Activated gamma-delta T cell (primary cell): ENCODE results near the gene PKP4.
"Not testable (repeated sequence)": the region's sequence is repeated elsewhere in the genome, so short reads cannot be mapped to it uniquely, and the experiment has no call there.

ENCODE experiments used
- DNase-seq: peaks from one replicate; lab custom pipeline; 2025; lab: John Stamatoyannopoulos, UW

PKP4 gene

DNA sequence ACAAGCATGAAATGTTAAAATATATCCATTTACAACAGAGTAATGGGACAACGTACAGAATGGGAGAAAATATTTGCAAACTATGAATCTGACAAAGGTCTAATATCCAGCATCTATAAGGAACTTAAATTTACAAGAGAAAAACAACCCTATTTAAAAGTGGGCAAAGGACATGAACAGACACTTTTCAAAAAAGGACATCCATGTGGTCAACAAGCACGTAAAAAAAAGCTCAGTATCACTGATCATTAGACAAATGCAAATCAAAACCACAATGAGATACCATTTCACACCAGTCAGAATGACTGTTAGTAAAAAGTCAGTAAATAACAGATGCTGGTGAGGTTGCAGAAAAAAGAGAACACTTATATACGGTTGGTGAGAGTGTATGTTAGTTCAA lies 16.1 kb downstream of the PKP4 start:
- DNase-seq = not testable (repeated sequence)

DNA sequence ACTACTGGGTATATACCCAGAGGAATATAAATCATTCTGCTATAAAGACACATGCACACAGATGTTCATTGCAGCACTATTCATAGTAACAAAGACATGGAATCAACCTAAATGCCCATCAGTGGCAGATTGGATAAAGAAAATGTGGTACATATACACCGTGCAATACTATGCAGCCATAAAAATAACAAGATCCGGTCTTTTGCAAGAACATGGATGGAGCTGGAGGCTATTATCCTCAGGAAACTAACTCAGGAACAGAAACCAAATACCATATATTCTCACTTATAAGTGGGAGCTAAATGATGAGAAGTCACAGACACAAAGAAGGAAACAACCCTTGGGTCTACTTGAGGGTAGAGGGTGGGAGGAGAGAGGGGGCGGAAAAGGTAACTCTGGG lies 16.5 kb downstream of the PKP4 start:
- not testable (repeated sequence) for DNase-seq

DNA sequence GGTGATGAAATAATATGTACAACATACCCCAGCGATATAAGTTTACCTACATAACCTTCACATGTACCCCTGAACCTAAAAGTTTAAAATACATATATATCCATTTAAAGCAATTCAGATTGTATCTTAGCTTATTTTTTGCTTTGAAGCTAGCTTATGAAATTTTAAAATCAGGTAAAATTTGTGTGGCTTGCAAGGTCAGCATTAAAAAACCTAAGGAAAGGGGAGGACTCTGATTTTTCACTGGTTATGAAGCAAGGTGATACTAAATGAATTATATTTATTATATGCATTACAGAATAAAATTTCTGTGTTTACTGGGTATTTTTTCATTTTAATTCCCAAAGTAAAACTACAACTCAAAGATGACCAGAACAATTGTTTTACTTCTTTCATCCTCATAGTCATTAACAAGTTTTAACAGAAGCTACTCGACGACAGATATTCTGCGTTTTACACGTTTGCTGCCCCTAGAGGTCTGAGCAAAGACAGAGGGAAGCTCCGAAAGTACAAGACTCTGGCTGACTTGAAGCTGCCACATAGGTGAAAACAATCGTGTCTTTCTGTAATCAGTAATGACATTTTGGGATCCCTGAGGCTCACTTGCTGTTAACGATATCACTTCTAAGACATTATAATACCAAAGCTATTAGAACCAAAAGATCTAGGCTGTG lies 17.1 kb downstream of the PKP4 start:
- DNase-seq = no peak

DNA sequence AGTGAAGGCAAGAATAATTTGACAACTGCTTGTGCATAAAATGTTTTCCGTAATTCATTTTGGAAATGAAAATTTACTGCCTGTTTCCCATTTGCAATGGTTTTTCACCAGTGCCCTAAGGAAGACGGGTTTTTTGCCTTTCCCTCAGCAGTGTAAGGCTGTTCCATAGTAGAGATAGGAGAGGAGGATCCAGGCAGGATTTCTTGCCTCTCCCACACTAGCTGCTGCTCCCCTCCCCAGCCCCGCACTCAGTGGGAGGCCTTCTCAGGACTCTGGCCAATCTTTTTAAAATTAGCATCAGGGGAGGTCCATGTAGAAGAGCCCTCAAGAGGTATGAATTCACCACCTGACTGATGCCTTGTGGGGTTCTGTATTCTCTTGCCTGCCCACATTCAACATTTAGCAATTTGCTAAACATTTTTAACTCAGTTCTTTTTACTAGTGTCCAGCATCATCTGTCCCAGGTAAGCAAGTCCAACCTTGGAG lies 17.8 kb downstream of the PKP4 start:
- DNase-seq = not testable (repeated sequence)

DNA sequence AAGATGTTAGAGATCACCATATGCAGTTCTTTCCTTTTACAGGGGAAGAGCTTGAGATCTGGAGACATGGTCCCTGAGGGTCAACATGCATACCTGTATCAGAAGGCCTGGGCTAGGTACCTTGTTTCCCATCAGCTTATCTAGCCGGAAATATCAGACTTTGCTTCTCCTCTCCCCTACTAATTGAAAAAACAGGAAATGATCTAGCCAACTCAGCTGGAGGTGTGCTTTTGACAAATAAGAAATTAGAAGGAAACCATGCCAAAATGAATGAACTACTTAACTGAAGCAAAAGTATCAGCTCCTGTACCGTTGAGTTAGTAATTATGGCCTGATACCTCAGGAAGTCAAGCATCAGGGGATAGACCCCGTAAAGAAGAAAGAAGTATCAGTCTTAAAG lies 20.4 kb downstream of the PKP4 start:
- DNase-seq = no peak

DNA sequence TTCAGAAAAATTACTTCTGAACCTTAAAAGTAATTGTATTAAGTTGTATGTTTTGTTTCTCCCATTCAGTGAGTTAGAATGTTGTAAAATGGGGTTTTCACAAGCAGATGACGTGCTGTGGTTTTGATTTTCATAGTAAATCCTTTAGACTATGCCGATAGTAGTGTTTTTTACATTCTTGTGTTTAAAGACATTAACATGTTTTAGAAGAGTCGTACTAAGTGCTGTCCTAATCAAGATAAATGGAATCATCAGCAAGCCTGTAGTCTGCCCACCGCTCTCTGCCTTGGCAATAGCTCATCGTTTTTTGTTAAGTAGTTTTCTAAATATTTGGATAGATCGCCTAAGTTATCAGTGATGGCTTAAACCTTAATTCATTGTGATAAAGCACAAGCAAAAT lies 21.5 kb downstream of the PKP4 start:
- DNase-seq = no peak

DNA sequence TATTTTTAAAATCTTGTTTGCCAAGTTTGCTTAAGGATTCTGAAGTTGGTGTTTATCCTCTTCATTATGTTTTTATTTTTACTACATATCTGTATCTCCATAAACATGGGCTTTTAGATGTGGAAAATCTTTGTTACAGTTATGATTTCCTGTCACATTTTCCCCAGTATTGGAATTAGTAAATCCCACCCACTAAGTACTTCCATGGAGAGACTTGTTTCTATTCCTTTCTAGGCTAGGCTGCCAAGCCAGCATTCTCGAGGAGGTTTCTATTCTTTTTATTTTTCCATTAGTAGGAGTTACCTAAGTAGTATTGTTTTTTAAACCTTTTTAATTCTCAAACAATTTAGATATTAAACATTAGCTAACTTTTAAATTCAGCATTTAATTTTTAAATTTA lies 22.1 kb downstream of the PKP4 start:
- no peak for DNase-seq

DNA sequence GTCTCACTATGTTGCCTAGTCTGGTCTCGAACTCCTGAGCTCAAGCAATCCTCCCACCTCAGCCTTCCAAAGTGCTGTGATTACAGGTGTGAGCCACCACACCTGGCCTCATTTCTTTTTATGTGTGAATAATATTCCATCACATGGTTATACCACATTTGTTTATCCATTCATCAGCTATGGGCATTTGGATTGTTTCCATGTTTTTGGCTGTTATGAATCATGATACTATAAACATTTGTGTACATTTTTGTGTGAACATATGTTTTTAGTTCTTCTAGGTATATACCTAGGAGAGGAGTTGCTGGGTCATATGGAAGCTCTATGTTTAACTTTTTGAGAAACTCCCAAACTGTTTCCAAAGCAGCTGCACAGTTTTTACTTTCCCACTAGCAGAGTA lies 24.4 kb downstream of the PKP4 start:
- no peak for DNase-seq

DNA sequence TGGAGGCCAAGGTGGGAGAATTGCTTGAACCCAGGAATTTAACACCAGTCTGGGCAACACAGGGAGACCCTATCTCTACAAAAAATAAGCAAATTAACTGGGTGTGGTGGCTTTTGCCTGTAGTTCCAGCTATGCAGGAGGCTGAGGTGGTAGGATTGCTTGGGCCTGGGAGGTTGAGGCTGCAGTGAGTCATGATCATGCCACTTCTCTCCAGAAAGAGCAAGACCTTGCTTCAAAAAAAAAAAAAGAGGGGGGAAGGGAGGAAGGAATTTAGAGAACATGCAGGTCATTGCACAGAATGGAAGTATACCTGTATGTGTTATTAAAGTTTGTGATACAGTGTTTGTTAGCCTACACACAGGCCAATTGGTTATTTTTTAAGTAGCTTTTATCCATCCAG lies 25.8 kb downstream of the PKP4 start:
- DNase-seq = no peak

DNA sequence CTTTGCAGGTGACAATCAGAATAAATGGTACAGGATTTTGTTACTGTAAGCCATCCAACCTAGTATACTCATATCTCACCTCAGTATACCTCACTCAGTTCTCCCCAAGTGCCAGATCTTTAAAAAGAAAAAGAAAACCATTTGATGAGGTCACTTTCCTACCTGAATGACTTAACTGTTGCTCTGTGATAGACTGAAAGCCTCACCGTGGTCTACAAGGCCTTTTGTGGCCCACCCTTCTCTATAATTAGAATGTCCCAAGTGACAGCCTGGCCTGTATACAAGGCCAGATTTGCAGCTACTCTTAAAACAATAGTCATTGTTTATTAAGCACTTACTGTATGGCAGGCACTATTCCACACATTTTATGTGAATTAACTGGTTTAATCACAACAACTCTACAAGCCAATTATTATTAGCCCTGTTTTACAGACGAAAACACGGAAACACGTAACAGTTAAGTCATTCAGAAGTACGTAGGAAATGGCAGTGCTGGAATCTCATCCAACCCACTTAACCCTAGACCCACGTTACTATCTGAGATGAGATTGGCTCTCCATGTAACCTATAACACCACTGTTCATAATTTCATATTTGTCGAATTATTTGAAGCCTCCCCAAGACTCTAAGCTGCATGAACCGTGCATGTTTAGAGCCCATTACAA lies 28.3 kb downstream of the PKP4 start:
- DNase-seq = no peak

DNA sequence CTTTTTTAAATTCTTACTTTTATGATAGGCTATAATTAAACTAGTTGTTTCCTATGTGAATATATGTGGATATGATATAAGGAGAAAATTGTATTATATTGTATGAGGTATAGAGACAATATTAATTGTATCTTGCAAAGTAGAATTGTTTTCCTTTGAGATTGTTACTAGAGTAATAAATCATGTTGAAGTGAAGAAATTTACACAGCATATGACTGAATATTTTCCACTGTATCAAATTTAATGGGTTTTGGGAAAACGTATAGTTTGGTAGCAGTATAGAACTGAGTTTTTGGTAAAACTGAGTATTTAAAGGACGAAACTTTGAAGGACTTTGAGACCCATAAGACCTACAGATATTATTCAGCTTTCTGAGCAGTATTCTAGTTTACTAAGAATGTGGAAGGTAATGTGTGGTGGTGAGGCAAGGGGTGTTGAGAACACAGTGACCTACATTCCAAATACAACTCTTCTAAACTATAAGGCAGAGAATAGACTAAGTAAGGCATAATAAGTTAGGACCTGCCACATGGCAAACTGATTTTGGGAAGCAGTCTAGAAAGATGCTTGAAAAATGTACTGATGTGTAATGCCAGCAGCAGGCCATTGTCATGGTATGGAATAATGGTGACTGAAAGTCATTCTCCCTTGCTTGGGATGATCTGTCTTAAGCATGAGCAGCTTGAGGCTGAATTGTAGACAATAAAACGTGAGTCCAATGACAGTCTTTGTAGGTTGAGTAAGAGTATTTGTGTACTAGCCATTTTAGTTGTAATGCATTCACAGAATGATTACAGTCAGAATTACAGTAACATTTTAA lies 29.6 kb downstream of the PKP4 start:
- DNase-seq = no peak

DNA sequence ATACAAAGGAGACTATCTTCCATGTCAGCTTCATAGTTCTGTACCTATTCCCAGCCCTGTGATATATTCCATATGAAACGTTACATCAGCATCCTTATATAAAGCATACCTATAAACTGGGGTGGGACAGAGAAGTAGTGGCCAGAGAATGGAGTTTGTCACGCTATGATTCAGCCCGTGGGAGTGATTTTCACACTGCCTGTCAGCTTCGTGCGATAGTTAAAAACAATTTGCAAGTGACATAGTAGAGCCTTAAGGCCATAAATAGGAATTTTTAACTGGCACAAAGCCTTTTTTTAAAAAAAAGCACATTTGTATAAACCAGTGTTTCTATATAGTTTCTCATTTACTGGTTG lies 30.2 kb downstream of the PKP4 start:
- no peak for DNase-seq

DNA sequence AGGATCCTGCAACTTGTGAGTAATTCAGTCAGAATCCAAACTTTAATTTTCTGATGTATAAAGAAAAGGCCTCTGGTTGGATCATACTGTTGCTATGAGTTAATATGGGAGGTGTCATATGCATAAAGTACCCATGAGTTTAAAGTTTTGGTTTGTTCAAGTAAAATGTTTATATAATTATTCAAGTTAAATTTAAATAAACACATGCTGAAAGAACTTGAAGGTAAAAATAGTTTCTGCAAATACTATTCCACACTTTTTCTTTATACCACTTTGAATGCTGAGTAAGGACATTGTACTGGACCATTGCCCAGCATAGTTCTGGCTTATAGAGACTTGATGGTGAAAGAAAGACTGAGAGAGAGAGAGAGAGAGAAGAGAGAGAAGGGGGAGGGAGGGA lies 30.7 kb downstream of the PKP4 start:
- DNase-seq = no peak

DNA sequence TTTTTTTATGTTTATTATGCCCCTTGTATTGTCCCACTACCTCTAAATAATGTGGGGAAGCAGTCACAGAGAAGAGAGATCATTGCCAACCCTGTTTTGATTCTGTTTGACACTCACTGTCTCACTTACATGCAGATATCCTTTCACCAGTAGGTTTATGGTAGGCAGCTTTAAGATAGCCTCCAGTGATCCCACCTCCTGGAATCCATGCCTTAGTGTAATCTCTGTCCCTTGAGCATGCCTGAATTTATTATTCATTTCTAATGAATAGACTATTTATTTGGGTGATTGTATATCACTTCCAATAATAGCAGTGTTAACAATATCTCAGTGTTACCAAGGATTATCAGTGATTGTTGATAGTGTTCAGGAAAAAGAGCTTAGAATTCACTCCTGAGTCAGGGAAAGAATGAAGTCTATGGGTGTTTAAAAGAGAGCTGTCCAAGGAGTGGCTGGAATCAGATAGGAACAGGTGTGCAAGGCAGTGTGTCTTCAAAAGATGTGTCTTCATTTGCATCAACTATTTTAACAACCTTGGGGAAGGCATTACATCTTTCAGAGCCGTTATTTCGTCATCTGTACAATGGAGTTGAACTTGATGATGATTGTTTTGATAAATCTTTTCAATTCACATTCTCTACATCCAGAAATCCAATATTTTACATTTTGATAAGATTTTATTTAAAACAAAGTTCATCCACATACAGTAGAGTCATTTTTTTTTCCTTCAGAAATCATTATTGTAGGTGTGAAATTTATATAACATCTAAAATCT lies 31.9 kb downstream of the PKP4 start:
- no peak for DNase-seq

DNA sequence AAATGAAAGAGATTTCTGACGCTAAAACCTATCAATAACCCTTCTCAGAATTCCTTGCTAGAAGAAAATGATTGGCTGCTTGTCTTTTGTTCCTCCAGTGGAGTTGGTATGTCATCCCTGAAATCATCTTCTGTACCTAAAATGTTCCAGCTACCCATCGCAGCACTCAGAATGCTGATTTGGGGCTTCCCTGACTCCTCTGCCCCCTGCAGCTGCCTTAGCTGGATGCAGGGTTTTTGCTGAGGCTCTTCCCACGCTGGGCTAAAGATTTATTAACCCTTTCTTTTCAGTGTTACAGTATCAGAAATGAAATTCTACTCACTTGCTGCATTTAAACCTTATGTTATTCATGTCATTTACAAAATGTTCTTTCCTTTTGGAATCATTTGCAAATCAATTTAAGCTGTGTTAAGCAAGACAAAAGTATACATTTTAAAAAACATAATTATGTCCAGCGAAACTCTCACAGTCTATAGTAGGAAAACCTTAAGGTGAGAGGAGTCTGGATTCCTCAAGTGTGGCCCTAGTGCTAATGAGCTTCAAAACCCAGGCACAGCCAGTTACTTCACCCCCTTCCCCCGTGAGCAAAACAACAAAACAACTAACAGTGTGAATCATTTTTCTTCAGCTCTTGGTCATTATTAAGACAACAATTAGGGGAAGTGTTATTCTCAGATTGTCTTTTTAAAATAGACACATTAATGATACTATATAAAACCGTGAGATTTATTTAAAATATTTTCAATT lies 32.8 kb downstream of the PKP4 start:
- no peak for DNase-seq

DNA sequence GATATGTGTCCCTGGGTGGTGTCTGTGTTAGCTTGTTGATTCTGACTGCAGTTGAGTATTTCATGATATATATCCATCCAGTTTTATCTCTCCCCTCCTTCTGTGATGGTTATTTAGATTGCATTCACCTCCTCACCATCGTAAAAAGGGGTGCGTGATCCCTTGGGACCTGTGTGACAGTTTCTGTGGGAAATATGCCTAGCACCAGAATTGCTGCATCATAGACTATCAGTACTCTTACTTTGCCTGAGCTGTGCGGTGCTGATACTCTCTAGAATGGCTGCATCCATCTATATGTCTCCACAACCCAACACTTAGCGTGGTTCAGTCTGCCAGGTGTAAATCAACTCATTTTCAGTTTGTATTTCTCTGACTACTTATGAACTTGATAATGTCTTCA lies 34.3 kb downstream of the PKP4 start:
- DNase-seq = no peak

DNA sequence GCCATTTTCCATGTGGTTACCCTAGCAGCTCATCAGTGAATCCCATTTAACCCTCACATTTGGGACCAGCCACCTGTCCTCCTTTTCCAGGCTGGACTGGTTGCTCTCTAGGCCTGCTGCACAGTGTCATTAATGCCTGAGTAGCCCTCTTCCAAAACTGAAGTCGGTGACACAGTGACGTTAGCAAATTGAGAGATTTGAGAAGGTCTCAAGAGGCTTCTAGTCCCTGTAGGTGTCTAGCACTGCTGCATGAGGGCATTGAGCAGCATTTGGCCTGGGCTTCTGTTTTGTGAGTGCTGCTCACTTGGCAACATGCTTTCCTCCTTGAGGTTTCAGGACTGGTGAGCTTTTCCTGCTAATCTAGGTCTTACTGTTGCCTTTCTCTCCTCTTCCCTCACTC lies 36.7 kb downstream of the PKP4 start:
- DNase-seq = no peak

DNA sequence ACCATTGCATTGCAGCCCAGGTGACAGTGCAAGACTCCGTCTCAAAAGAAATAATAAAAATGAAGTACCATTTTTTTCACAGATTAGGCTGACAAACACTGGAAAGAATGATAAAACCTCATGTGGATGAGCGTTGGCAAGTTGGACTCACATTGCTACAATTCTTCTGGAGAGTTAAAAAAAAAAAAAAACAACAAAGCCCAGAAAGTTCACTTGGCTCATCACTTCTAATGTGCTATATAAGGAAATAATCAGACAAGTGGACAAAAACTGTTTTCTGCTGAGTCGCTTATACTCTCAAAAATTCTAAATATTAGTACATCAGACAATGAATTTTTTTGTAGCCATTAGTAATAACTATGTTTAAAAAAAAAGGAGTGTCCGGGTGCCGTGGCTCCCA lies 38.4 kb downstream of the PKP4 start:
- DNase-seq = no peak

DNA sequence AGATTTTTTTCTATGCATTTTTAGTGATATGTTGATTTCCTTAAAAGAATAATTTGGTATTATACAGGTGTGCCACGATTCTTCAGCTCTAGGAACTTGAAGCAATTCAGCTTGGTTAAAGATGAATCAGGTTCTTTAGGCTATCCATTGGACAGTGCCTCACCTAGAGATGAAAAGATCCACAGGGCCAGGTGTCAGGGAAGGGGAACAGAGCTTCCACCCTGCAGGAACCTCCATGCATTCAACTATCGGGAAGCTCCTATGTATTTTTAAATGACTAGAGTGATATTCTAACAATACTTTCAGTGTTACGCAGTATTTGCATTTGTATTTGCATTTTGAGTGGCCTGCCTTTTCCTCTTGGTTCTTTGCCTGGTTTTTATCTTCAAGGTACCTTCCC lies 40.2 kb downstream of the PKP4 start:
- no peak for DNase-seq

DNA sequence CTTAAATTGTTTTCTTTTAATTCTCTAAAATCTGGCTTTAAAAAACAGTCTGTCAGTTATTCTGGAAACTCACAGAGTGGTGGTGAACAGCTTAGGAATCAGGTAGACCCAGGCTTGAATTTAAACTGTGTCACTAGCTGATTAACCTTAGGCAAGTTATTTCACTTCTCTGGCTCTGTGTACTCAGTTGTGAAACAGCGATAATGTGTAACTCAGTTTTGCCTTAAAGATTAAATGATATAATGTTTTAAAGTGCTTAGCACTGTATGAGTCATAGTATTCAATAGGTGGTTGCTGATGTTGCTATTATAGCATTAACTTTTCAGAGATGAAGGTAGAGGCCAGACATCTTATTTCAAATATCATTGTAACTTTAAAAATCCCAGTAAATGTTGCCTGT lies 40.7 kb downstream of the PKP4 start:
- DNase-seq = no peak

DNA sequence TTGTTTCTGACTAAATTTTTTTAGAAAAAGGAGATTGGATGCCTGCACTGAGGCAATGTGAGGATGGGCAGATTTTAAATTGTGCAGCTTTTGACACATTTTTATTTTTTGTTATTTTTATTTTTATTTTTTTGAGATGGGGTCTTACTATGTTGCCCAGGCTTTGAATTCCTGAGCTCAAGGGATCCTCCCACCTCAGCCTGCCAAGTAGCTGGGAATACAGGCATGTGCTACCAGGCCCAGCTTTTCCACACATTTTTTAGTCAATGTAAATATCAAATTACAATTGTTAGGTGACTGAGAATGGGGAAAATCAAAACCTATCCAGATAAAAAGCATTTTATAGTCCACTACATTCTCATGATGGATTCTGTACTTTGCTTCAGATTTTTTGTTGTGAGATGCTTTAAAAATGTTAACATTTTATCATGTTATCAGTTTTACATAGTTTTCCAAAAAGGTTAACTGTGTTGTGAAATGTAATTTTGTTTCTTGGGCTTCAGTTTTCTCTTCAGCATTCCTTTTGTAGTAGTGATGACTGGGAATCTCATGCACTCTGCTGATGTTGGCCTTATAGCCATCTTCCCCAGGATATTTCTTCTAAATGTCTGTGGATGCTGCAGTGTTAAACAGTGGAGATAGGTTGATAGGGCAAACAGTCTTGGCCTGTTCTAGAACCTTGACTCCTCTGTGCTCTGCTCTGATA lies 41.4 kb downstream of the PKP4 start:
- no peak for DNase-seq
